HG02943 (cell line): ENCODE data around the gene FSHR.

Source experiments
- ATAC-seq: cut with Tn5 transposase; IDR thresholded peaks from one replicate; pipeline ENCODE4 v1.9.1; 2021; ENCODE audit warnings: mild to moderate bottlenecking, low read depth, moderate library complexity; ENCODE audit not compliant: unreplicated experiment

The FSHR gene

DNA sequence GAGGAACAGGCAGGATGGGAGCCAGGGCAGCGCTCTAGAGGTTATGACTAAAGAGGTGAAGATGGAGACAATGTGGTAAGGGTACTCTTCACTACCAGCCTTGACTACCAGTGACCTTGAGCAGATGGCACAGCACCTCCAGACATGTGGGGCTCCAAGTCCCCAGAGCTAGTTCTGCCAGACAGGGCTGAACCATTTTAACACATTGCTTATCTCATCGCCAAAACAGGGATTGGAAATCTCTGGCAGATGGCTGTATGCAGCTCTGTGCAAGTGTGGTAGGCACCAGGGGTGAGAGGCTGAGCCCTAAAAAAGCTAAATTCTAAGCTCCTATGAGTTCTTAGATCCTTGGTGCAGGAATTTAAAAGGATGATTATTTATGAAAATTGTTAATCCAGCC, 41.3 kb downstream of the FSHR start:
- no peak for ATAC-seq

DNA sequence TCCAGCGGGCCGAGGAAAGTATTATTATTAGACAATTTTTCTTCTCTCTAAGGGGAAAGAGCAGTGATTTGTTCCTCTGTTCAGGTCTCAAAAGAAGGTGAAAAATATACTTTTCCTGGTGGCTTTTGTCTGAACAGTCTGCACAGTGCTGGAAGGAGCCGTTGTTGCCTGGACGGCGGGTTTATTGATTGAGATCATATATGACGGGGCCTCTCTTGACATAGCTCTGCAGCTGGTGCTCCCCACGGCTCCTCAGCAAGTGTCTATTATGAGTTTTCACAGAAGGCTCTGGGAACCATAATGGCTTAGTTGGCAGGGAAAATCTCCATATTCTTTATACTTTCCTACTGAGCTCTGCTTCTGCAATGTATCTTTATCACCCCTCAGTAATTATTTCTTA, 42.9 kb downstream of the FSHR start:
- ATAC-seq: no peak

DNA sequence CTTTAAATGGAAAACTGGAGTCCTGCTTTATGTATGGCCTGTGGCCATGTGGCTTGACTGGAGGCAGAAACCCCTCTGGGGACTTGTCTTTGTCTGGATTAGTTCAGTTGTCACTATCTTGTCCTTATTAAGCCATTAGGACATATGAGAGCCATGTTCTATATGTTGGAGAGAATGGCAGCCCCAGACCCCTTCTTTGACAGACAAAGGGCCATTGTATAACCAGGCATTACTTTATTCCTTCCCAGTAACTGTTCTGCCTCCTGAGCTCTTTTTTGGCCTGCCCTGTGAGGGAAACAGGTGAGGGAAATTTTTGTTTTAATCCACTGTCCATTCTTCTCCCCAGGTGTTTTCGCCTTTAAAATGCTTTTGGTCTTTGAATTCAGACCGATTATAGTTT, 43.3 kb downstream of the FSHR start:
- ATAC-seq: no peak

DNA sequence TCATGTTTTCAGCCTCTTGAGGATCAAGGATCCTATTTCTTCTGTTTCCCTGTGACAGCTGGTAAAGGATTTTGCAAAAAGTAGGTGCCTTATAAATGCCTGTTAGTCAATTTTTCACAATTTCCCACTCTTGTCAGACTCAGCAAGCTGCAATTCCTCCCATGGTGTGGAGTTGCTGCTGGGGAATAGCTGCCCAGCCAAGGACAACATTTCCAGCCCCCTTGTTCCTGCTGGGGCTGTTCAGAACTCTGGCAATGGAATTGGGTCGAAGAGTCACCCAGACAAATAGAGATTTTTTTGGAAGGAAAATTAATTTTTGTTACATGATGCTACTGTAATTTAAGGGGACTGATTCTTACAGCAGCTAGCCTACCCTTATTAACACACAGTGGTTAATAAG, 43.7 kb downstream of the FSHR start:
- ATAC-seq: no peak

DNA sequence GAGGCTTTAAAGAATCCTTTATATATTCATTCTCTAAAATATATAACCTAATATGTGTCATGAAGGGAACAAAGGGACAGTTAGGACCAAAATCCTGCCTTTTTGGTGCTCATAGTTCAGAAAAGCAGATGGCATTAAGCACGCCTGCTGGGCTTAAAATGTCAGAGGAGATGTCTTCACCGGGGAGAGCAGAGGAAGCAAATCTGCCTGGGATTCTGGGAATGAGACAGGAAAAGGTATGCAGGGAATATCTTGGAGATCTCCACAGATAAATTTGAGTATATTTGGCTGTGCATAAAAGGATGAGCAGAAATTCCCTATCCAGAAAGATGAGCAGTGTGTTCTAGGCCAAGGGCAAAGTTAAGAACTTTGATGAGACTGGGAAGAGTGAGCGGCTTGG, 45.5 kb downstream of the FSHR start:
- no peak for ATAC-seq

DNA sequence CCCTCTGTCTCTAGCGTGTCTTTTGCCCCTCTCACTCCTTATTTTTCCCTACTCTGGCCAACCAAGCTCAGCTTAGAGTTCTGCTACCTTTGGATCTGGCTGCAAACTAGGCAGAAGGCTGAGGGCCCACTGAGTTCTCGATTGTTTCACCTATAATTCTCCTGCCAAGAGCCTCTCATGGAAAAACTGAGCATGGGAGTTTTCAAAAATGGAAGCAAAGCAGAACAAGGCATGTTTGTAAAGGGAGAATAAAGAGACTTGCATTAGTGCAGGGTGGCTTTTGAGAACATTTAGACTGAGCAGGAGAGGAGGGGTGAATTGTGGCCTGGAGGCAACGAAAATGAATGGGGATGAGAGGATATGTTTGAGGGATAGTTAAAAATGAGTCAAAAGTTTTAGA, 45.9 kb downstream of the FSHR start:
- ATAC-seq: no peak

DNA sequence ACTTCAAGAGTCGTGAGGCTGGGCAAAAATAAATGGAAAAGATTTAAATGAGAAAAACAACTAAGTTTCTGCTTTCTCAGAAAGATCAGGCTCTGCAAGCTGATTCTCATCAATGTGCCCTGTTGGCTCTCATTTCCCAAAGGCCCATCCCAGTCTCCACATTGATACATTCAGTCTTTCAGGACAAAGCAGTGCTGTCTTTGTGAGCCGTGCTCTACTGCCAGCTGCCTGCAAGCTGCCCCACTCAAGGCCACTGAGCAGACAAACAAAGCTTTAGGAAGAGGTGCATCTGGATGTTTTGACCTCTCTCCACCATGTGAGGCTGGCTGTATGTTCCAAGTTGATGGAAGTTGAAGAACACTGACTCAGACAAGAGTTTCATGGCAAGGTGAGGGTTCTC, 48.8 kb downstream of the FSHR start:
- no peak for ATAC-seq

DNA sequence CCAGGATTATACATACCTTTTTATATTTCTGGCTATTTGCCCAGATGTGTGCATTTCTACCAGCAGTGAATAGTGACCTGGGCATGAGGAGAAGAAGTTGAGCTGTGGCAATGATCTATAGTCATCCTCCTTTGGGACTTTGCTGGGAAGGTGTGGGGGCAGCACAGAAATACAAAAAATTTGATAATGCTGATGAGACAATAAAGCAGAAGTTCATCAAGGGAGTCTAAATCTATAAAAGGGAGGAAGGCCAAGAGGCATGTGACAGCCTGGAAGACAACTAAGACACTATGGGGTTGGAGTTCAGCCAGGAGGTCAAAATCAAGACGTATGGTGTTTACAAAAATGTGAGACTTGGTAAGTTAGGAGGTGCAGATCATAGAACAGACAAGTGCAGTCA, 52.2 kb downstream of the FSHR start:
- ATAC-seq: no peak

DNA sequence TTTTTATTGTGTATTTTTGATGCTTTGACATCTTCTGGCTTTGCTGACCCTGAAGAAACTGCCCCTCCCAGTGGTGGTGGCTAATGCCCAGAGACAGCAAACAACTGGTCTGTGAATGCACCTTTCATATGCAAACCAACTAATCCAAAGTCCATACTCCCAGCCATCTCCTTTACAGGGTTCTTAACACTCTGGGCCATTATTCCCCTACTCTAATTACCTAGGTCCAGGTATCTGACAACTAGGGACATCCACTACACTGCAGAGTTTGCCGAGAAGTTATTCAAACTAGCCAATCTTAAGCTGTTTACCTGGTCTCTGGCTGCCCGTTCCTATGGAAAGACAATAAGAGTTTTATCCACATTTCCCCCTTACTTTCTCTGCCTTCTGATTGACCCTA, 73.6 kb downstream of the FSHR start:
- no peak for ATAC-seq

DNA sequence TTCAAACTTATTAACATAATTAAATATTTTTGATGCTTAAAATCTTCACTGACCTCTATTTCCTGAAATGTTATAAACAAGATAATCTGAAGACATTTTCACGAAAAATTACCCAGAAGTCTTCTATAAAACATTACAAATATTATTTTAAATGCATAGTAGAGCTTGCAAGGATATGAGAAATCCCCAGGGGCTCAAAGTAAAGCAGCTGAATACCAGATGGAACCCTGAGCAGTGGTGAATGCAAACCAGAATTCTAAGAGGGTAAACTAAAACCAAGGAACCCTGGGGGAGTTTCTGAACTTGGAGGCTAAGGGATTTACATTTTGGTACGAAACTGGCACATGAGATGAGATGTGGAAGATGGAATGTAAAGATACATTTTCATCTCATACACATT, 83.6 kb downstream of the FSHR start:
- ATAC-seq: no peak

DNA sequence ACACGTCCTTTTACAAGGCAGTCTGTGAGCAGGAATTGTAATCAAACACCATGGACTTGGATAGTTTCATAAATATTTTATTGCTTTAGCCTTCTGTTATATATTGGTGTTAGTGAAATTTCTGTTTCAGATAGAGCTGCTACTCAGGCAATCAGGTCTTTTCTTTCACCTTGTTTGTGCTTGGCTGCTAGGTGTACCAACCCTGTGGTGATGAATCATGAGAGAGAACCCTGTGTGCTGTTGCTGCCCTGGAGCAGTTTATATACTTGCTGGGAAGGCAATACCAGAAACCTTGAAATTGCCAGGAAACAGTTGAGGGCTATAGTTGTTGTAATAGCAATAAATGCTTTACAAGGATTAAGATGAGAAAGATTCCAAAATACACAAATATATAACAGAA, 84.5 kb downstream of the FSHR start:
- ATAC-seq: no peak

DNA sequence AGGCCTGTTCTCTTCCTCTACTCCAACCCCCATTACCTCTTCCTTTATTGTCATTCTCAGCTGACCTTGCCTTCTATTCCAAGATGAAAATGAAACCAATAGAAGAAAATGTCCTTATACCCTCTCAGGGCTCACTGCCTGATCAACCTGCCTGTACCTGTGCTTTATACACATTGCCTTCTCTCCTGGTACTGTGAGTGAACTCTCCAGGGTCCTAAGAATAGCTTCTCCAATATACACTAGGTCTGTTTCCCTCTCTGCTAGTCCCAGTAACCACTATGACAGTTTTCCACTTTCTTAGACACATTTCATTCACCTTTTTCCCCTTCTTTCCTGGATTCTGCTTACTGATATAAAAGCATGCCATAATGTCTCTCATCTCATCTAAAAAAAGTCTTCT, 85.7 kb downstream of the FSHR start:
- ATAC-seq: no peak

DNA sequence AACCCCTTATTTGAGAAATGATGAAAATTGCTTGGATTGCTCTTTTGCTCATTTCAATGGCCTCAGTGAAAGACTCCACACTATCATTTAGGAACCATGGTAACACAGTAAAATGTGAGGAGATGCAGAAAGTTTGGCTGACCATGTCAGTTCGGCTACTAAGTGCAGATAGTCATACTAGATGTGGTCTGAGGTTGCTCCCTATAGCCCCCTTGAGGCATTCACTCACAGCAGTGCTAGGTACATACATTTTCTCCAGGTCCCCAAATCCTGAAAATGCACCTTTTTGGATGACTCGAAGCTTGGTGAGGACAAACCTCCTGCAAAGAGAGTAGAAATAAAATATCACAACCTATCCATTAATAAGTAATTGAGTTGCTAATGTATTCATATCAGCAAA, 86.3 kb downstream of the FSHR start:
- ATAC-seq: no peak

DNA sequence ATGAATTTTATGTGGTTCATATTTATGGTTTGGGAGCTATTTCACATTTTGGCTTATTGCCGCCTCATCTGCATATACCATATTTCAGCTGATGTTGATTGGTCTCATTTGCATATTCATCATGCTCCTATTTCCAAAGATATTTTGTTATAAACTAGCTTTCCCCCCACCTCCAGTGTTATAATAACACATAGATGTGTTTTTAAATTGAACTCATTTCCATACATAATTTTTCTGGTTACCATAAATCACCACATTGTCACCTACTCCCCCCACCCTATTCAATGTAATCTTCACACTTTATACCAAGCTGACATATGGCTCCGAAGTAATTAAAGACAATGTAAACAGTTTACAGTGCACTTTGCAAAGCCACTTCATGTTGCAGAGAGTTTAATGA, 101.2 kb downstream of the FSHR start:
- no peak for ATAC-seq

DNA sequence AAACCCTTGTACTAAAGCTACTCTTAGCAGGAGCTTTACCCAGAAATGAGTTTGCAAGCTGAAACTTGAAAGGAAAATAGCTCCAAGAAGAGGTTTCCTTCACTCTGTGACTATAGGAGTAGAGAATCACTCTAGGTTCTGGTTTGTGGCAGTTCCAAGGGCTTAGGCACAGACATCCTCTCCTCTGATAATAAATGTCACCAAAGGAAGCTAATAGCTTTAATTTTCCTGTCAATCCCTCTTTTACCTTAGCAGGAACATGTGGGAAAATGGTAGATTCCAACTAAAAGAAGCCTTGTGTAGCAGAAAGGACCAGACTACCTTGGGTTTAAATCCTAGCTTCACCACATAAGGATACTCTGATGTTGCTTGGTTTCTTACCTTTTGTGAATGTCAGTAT, 104.0 kb downstream of the FSHR start:
- no peak for ATAC-seq

DNA sequence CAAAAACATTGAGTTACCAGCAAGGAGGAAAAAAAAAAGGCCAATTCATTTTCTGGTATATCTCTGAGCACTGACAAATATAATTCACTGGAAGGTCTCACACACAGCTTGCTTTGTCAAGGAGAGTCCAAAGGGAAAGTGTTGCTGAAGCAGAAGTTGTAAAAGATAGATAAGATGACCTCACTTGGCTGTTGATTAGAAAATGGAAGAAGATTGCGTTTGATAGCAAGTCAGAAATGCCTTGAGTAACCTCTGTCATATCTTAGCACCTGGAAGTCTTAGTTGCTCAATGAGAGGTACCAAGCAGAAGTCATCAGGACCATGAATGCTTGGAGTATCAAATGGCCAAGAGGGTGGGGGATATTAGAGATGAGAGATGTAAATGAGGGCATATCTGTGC, 105.2 kb downstream of the FSHR start:
- ATAC-seq: no peak

DNA sequence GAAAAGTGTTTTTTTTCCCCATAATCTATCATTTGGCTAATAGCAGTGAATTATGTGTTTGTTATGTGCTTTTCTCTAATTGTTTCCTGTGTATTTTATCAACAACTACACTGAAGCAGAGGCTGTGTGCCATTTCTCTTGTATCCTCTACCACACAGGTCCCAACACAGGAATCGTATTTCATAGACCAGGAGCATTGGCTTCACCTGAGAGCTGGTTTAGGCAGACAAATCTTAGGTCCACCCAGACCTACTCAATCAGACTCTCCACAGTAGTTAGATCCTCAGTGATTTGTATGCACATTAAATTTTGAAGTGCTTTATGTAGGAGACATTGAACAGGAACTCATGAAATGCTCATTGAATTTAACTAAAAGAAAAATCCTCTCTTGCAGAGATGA, 109.2 kb downstream of the FSHR start:
- no peak for ATAC-seq

DNA sequence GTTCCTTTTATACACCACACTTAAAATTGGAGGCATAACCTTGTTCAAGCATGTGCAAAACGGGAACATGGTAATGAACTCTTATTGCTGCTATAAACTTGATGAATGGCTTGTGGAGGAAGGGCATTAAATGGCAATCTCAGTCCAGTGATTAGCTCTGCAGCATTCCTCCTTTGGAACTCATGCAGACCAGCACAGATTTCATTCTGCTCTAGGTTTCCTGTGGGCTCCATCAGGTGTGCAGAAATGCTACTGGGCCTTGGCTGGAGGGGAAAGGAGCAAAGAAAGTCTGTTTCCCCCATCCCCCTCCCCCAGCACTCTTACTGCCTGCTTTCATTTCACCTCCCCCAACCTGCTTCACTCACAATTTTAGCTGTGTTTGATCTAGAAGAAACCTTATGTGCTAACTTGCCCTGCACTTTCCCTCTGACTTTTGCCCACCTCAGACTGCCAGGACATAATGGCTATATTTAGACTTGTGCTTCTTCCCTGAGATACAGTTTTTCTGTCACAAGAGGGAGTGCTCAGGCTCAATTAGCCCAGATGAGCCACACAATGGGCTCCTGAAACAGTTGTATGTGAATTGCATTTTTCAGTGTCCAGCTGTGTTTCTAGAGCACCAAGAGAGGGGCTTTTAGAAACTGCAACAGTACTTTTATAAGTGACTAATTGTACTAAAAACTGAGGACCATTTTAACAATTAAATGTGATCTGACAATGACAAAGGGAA, 109.8 kb downstream of the FSHR start:
- no peak for ATAC-seq

DNA sequence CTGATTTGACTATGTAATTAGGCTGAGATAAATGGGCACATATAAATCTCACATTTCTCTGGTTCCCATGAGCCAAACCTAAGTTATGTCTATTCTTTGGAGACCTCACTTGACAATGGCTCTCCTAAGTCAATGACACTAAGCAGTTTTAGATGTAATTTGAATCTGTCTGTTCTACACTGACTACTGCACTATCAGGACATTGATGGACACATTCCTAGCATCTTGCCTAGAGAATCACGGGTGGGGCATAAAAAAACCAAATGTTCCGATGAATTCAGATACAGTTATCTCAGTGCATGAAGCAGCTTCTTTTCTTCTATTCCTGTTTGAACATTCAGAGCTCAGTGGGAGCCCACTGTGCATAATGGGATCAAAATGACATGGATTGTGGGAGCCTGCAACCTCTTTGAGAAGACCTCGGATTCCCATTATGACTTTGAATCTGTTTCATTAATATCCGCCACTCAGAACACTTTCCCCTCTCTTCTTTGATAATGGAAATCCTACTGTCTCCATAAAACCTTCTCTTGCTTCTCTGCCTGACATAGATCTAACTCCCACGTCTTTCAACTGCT, 110.8 kb downstream of the FSHR start:
- ATAC-seq: no peak

DNA sequence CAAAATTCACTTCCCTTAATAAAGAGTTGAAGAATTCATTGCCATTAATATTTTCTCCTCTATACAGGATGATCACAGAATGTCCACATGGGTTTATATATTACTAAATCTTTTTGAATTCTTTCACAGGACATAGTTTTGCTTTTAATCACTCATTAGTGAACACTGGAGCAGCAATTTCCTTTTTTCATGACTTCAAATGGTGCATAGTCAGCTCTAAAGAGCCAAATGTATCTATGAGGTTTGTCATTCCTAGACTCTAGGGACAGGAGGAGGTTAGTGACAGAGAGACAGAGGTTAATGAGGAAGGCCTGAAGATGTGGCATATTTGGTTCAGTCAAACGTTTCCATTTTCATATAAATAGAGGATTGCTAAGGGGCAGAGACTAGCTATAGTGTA, 111.8 kb downstream of the FSHR start:
- ATAC-seq: no peak

DNA sequence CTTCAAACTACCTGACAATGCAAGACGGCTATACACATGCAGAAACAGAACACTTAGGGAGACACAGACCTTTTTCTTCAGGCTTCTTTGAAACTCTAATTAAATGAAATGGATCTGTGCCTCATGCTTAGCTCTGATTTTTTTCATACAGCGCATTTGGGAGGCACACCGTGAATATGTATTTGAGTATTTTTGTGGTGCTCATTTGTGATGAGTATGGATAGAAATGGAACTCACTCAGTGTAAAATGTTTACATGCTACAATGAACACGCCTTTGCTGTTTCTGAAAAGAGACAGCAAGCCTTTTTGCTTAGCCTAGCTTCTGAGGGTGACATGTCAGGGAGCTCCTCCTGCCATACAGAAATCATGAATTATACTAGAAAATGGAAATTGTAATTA, 113.3 kb downstream of the FSHR start:
- ATAC-seq: no peak

DNA sequence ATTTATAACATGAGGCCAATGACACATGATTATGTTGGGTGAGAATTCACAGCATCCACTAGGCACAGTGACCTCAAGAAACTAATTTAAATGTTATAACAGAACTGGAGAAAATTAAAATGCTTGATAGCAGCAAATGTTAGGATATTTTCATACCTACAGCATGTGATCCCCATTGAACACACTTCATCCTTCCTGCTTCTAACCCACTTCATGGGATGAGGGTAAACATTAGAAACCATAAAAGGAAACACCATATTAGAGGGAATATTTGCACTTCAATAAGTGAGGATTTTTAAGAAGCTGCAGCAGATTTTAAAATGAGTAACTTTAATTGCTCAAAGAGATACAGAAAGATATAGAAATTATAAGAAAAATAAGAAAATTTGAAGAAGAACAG, 117.1 kb downstream of the FSHR start:
- ATAC-seq: no peak

DNA sequence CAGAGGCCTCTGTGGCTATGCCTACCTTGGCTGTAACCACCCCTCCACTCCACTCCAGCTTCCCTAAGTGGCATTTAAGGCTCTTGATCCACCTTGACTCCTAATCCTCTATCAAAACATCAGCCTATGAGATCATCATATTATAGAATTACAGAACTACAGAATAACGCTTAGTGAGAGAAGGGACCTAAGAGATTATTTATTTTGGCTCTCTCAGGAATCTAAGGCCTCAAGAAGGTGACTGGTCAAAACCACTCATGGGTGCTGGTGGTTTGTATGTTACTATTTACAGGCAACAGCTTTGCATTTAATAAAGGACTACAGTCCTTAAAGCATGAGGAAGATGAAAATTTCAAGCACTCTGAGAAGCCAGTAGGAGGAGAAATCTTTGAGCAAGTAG, 118.8 kb downstream of the FSHR start:
- ATAC-seq: no peak
